Stimulated activated CD4-positive, alpha-beta T cell treated with anti-CD3 and anti-CD28 coated beads, Interleukin-12 subunit alpha, Interleukin-12 subunit beta, amount 100 ng/mL, for 24 hours (primary cell): ENCODE measurements around the gene S1PR4.
"Not testable (repeated sequence)": the region's sequence is repeated elsewhere in the genome, so short reads cannot be mapped to it uniquely, and the experiment has no call there.

Source experiments
- DNase-seq, 2 experiments: peaks; one replicate each; pipeline ENCODE4 v3.0.0-alpha.2; 2020; ENCODE audit warnings: low read depth in 2 of 2

Gene S1PR4

GRCh38 chr19:3193256-3194105 is 14.9 kb downstream of the S1PR4 start:
- no peak for DNase-seq

DNA sequence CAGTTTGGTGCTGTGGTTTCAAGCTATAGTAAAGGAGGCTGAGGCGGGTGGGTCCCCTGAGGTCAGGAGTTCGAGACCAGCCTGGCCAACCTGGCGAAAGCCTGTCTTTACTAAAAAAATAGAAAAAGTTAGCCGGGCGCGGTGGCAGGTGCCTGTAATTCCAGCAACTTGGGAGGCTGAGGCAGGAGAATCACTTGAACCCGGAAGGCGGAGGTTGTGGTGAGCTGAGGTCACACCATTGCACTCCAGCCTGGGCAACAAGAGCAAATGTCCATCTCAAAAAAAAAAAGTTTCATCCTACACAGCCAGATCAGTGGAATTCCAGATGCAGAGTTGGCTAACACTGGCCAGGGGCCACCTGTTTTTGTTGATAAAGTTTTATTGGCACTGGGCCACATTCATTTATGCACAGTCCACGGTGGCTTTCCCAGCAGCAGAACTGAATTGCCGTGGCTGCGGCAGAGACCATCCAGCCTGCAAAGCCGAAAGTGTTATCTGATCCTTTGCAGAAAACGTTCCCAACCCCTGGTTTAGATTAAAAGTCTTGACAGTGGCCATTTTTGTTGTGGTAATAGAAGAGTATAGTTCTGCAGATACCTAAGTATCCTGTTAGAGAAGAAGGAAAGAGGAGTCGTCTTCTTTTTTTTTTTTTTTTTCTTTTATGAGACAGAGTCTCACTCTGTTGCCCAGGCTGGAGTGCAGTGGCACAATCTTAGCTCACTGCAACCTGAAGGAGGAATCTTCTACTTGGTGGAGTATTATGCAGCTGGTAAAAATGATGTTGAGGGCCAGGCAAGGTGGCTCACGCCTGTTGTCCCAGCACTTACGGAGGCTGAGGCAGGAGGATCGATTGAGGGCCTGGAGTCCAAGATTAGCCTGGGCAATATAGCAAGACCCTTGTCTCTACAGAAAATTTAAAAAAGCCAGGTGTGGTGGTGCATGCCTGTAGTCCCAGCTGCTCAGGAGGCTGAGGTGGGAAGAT is 15.8 kb downstream of the S1PR4 start:
- DNase-seq, result no peak

- DNase-seq, result no peak
Measured at GRCh38 chr19:3196064-3196932, 17.7 kb downstream of the S1PR4 start.

- DNase-seq, result no peak
Measured at GRCh38 chr19:3196933-3197205, 18.3 kb downstream of the S1PR4 start.

DNA sequence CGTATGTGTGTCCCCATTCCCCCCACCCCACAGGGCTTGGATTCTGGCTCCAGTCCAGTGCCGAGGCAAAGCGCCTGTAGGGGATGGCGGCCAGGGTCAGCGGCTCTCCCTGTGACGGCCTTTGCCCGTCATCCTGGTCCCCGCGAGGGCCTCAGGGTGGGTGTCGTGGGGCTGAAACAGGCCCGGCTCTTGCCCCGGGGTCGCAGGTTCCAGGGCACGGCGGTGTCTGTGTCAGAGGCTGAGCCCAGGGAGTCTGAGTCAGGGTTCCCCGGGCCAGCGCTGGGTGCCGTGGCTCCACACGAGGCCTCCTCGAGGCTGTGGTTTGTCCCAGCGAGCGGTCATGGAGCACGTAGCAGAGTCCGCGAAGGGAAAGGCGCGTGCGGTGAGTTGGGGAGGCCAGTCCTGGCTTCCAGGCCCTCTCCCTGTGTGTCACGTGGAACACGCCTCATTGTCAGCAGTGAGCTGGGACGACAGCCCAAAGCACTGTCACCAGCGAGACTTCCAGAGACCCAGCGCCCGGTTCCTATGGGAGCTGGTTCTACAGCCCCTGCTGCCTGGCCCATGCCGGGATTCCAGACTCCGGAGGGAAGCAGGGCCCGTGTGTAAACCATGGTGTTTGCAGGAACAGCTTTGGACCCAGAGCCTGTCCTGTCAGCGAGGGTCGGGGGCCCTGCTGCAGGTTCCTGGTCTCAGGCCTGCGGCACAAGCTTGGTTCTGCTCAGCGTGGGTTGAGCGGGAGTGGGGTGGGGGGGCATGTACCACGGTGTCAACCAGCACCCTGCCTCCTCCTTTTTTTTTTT is 20.5 kb downstream of the S1PR4 start:
- no peak for DNase-seq

DNA sequence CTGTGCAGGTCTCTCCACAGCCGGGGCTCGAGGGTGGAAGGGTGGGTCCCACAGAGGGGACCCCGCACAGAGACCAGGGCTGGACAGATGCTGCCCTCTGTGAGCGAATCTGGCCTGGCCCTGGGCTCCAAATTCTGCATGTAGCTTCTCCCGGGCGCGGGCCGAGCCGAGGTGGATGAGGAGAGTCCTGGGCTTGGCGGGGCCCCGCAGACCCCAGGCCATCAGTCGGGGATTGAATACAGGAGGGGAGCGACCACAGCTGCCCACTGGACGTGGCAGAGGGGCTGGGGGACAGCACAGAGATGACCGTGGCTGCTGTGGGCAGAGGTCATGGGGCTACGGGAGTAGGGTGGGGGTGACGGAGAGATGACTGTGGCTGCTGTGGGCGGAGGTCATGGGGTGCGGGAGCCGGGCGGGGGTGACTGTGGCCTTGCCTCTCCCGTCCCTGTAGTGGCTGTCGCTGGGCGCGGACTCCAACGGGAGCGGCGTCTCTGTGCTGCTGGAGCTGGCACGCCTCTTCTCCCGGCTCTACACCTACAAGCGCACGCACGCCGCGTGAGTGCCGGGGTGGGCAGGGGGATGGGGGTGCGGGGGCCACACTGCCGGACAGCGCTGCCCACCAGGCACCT is 22.6 kb downstream of the S1PR4 start:
- no peak for DNase-seq

DNA sequence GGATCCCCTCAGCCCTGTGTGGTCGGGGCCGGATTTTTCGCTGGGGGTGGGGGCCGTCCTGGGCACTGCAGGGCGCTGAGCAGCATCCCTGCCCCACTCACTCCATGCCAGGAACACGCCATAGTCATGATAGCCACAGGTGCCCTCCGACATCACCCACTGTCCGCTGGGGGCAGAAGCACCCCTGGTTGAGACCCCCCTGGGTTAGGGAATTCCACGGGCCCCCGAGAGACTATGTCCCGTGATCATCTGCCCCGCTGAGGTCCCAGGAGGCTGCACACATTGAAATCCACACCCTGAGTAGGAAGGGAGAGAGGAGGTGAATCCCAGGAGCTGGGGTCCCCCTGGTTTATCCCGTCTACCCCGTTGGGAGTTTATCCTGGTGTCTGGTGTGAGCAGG is 23.3 kb downstream of the S1PR4 start:
- DNase-seq, result no peak

DNA sequence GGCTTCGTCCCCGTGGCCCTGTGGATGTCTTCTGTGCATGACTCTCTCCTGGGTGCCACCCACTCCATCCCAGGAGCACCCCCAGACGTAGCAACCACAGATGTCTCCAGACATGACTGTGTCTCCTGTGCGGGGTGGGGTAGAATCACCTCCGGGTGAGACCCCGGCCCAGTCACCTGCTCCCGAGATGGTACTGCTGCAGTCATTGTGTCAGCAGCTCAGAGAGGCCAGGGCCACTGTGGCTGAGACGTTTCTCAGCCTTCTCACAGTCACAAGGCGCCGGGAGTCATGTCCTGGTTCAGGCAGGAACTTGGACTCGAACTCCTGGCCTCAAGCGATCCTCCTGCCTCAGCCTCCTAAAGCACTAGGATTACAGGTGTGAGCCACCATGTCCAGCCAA is 23.8 kb downstream of the S1PR4 start:
- DNase-seq, result no peak

- DNase-seq, result not testable (repeated sequence)
Measured at GRCh38 chr19:3202895-3203294, 24.3 kb downstream of the S1PR4 start.

GRCh38 chr19:3203805-3204645 is 25.5 kb downstream of the S1PR4 start:
- no peak for DNase-seq

DNA sequence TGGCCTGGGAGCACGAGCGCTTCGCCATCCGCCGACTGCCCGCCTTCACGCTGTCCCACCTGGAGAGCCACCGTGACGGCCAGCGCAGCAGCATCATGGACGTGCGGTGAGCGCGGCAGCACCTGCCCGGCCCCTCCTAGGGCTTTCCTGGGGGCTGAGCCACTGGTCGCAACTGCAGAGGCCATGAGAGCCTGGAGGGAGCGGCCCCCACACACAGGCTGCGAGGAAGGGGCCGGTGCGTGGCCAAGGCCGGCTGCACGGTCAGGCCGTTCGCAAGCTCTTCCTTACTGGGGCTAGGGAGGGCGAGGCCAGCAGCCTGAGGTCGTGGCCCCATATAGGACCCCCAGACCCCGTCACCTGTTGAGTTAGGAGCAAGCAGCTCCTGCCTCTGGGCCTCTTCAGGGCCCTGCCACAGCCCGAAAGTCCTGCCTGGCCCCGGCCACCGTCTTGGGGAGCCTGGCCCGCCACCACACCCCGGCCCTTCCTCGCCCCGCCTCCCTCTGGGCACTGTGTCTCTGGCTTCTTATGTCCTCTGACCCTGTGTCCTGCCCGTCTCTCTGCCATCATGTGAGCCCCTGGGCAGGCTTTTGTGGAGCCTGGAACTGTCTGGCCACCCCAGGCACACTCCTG is 26.2 kb downstream of the S1PR4 start:
- no peak for DNase-seq

- DNase-seq, result no peak
Measured at GRCh38 chr19:3206216-3206953, 27.8 kb downstream of the S1PR4 start.

- no peak for DNase-seq
Measured at GRCh38 chr19:3207461-3208242, 29.1 kb downstream of the S1PR4 start.

GRCh38 chr19:3208317-3209207 is 30.0 kb downstream of the S1PR4 start:
- DNase-seq, result no peak

GRCh38 chr19:3210347-3211017 is 31.9 kb downstream of the S1PR4 start:
- peak; percentile 43 to 70 for DNase-seq

- no peak for DNase-seq
Measured at GRCh38 chr19:3211191-3211590, 32.6 kb downstream of the S1PR4 start.
